ENCODE data around the gene ADIRF.
"Not testable (repeated sequence)": the region's sequence is repeated elsewhere in the genome, so short reads cannot be mapped to it uniquely, and the experiment has no call there.

The ADIRF gene

GRCh38 chr10:86968271-86968993 lies at the start of gene ADIRF:
TSS of gene ADIRF (plus strand) at chr10:86968482. CDS start at chr10:86968545, 63 bp downstream.
- peak; percentile 57 for DNase-seq

- DNase-seq: no peak
These were observed 45.7 kb upstream of the ADIRF start for GRCh38 chr10:86922553-86922961.

DNA sequence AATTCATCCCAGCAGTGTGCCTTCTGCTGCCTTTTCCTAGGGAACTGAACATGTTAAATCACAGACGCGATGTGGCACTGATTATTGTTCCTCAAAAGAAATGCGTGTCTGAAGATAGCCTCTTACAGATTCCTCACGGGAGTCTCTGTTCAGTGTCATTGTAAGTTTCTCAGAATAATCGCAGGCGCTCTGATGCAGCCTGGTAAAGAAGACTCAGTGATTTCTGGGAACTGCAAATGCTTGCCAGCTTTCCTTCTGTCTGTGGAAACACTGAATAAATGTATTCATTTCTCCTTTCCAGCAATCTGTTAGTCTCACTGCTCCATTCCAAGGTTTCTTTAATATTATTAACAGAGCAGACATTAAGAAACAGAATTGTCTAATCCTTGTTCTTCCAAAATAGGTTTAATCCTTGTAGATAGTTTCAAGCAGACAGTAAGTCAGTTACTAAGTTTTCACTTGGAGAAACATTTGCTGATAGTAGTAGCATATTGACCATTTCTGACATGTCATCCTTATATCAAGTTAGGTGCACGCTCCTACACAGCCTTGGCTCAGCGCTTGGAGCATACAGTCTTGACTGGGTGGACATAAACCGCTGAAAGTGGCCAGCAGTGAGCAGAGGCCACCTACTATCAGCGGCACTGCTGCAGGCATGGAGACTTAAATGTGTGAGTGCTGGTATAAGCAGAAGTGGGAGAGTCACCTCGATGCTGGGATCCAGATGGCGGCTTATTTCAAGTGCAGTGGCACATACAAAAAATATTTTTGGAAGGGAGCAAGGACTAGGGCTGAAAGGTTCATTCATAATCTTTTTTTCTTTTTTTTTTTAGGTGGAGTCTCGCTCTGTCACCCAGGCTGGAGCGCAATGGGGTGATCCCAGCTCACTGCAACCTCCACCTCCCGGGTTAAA lies 38.6 kb upstream of the ADIRF start:
- DNase-seq: no peak

DNA sequence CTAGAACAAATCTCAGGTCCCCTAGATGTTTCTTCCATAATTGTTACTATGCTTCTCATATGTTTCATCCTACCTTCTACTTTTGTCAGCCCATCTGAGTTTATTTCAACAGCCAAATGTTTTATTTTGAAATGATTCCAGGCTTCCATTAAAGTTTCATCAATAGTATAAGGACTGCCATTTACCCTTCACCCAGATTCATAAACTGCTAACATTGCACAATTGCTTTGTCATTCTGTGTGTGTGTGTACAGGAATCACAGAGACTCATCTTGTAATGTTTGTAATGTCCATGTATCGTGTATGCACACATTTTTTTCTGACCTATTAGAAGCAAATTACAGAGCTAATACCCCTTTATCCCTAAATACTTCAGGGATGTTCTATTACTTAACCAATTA lies 36.4 kb upstream of the ADIRF start:
- DNase-seq: no peak

GRCh38 chr10:86932674-86933073 lies 35.6 kb upstream of the ADIRF start:
- DNase-seq: no peak

DNA sequence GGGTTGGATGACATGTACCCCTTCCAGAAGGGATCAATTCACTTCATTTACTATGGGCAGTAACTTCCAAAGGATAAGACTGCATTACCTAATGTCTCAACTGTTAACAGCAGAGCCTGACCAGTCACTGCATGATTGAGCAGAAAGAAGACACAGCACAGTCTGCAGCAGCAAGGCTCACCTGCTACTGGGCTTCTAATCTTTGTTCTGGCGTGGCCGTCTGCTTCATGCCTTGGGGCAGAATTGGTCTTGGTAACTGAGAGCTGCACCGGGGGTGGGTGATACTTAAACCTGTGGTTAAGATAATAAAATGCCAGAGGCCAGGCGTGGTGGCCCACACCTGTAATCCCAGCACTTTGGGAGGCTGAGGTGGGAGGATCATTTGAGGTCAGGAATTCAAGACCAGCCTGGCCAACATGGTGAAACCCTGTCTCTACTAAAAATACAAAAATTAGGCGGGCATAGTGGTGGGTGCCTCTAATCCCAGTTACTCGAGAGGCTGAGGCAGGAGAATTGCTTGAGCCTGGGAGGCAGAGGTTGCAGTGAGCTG lies 34.0 kb upstream of the ADIRF start:
- DNase-seq: not testable (repeated sequence)

DNA sequence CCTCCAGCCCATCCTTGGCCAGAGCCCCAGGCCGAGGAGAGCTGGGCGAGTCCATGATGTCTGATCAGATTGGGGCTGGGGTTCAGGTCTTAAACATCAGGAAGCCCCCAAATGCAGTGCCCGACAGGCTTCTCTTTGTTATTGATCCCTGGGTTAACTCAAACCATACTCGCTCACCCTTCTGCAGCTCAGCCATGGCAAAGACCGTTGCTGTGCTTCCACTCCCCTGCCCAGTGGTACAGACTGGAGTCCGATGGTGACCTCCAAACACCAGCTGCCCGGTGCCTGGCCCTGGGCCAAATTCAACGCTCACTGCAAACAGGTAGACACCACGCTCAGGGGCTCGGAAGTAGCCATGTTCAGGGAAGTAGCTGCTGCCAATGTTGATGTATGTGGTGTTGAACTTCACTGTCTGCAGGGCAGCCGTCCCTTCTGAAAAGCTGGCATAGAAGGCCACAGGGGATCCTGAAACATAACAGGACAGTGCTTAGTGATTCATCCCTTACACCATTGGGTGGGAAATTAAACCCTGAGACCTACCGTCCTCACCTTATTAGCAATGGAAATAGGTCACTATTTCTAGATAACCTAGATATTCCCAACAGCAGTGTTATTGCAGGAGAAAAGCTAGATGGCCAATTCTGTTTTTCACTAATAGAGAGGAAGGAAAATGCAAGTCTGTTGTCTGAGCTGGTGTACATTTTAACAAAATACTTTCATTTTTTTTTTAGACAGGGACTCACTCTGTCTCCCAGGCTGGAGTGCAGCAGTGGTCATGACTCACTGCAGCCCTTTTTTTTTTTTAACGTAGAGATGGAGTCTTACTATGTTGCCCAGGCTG lies 31.4 kb upstream of the ADIRF start:
- DNase-seq: no peak

- DNase-seq: no peak
These were observed 30.7 kb upstream of the ADIRF start for GRCh38 chr10:86937502-86938154.

DNA sequence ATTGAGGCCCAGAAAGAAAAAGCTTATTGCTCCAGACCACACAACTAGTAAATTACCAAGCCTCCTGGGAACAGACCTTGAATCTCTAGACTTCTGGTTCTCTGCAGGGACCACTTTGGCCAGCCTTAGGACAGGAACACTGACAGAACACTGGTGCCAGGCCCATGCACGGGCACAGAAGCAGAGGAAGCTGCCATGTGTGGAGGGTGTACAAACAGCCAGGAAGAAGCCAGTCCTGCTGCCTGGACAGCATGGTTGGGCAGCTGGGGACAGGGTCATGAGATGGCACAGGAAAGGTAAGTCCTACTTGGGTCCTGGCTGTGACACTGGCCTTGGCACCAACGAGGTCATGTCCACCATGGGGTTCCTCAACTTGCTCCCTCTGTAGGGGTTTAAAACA lies 30.0 kb upstream of the ADIRF start:
- no peak for DNase-seq

DNA sequence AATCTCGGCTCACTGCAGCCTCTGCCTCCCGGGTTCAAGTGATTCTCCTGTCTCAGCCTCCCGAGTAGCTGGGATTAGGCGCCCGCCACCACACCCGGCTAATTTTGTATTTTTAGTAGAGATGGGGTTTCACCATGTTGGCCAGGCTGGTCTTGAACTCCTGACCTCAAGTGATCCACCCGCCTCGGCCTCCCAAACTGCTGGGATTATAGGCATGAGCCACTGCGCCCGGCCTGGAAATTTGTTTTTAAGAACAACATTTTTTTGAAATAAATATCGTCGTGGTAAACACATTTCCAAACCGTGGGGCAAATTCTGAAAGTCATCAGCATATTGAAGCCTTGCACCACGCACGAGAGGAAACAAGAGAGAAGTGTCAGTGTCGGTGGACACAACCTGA lies 28.2 kb upstream of the ADIRF start:
- not testable (repeated sequence) for DNase-seq

DNA sequence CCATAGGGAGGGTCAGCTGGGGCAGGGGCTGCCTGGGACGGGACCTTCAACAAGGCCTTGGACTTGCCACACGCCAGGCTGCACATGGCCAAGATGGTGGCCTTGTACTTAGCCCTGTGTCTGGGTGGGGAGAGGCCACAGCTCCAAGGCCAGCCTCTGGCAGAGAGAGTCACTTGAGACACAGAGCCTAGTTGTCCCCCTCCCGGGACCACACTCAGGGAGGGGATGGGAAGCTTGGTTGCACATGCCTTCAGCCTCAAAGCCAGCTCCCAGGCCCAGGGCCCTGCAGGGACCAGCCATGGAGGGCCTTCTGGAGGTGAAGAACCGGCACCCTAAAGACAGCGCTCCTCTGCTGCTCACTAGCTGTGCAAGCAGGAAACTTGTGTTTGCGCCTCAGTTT lies 27.6 kb upstream of the ADIRF start:
- no peak for DNase-seq

DNA sequence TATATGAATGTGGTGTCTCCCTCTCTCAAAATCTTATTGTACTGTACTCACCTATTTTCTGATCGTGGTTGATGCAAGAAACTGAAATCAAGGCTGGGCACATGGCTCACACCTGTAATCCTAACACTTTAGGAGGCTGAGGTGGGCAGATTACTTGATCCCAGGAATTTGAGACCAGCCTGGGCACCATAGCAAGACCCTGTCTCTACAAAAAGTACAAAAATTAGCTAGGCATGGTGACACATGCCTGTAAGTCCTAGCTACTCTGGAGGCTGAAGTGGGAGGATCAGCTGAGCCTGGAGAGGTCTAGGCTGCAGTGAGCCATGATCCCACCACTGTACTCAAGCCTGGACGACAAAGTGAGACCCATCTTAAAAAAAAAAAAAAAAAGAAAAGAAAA lies 26.9 kb upstream of the ADIRF start:
- DNase-seq: no peak

DNA sequence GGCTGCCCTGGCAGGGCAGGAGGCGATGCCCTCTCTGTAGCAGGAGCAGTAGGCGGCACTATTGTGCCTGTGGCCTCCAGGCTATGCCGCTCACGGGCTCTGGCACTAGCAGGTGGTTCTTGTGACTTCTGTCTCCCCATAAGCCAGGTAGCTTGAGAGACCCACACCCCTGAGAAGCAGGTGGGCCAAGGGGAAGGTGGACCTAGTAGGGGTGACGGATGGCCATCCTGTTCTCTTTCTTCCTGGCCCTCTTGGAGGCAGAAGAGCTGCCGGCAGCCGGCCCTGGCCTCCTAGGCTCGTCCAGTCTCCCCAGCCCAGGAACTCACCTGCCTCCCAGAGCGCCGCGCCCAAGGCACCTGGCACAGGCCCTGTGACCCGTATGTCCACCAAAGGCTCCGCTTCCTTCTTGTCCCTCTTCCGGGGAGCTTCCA lies 26.3 kb upstream of the ADIRF start:
- no peak for DNase-seq

GRCh38 chr10:86942441-86943315 lies 25.6 kb upstream of the ADIRF start:
- no peak for DNase-seq

GRCh38 chr10:86943316-86944030 lies 24.8 kb upstream of the ADIRF start:
- DNase-seq: no peak

DNA sequence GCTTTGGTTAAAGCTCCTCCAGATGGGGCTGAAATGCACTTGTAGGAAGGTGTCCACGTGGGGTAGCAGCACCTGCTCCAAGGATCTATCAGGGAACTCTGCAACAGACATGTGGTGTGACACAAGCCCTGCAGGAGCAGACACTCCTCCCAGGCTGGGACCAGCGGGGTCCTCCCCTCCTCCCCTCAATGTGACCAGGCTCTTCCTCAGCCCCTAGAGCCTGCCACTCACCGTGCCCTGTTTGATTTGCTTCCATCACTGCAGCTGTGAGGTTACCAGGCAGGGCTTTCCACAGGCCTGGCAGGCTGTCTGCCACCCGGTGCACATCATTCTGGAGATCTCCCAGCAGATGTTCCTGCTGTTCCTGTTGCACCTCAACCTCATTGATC lies 24.3 kb upstream of the ADIRF start:
- no peak for DNase-seq

- DNase-seq: no peak
These were observed 23.8 kb upstream of the ADIRF start for GRCh38 chr10:86944471-86944870.

- DNase-seq: no peak
These were observed 23.4 kb upstream of the ADIRF start for GRCh38 chr10:86944907-86945306.

GRCh38 chr10:86945361-86946212 lies 22.7 kb upstream of the ADIRF start:
- DNase-seq: no peak

Measured in CD4-positive, alpha-beta T cell treated with Interleukin-17A for 4 hours (primary cell).